WERI-Rb-1 (cell line): ENCODE measurements around the gene GLI2.

Experiments
- DNase-seq: peaks from one replicate; pipeline ENCODE4 v3.0.0-alpha.2; 2020
- H3K27ac ChIP-seq: fragments of 250-450 bp; sonication (Bioruptor Pico); 2 replicates; pipeline ENCODE4 v1.5.1; 2020; ENCODE audit warnings: mild to moderate bottlenecking, moderate library complexity
- H3K27me3 ChIP-seq: fragments of 250-450 bp; sonication (Bioruptor Pico); 2 replicates; pipeline ENCODE4 v1.5.1; 2021; ENCODE audit warnings: mild to moderate bottlenecking, low read depth, moderate library complexity; ENCODE audit not compliant: insufficient read depth, severe bottlenecking
- H3K36me3 ChIP-seq: fragments of 250-450 bp; sonication (Bioruptor Pico); 2 replicates; pipeline ENCODE4 v1.5.1; 2020; ENCODE audit warnings: mild to moderate bottlenecking, moderate library complexity
- H3K4me3 ChIP-seq: 2 replicates; pipeline ENCODE4 v1.5.1; 2011; ENCODE audit warnings: low read depth, mild to moderate bottlenecking, control low read depth, low read length
- H3K9me3 ChIP-seq: fragments of 250-450 bp; sonication (Bioruptor Pico); 2 replicates; pipeline ENCODE4 v1.5.1; 2021; ENCODE audit warnings: mild to moderate bottlenecking, moderate library complexity; ENCODE audit not compliant: severe bottlenecking
- TF ChIP-seq, protein P1 (sequence below): IDR thresholded peaks from 2 replicates; pipeline ENCODE4 v1.5.1; 2011; ENCODE audit warnings: low read depth, mild to moderate bottlenecking, control low read depth, inconsistent platforms, low read length

Gene GLI2

DNA sequence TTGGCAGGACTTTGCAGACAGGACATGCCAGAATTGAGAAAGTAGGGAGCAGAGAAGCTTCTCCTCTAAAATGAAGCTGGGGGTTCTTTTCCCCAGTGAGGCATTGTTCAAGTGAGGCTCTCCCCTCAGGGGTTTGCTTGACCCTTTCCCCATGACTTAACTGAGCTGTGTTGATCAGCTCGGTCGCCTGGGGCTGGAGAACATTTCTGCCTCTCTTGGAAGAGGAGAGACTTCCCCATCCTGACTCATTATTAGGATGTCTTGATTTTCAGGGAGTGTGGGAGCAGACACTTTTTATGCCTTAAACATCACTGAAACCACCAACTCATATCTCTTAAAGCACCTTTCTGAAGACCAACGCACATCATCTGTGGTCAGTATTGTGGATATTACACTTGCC, 27.9 kb upstream of the GLI2 start:
- H3K27me3 ChIP-seq = no peaks in the 10 kb centered on the region
- H3K27ac ChIP-seq = no peak overlapping the region
- H3K36me3 ChIP-seq = no peaks in the 10 kb centered on the region
- no peaks in the 10 kb centered on the region for H3K9me3 ChIP-seq
- TF ChIP-seq, protein P1, sequence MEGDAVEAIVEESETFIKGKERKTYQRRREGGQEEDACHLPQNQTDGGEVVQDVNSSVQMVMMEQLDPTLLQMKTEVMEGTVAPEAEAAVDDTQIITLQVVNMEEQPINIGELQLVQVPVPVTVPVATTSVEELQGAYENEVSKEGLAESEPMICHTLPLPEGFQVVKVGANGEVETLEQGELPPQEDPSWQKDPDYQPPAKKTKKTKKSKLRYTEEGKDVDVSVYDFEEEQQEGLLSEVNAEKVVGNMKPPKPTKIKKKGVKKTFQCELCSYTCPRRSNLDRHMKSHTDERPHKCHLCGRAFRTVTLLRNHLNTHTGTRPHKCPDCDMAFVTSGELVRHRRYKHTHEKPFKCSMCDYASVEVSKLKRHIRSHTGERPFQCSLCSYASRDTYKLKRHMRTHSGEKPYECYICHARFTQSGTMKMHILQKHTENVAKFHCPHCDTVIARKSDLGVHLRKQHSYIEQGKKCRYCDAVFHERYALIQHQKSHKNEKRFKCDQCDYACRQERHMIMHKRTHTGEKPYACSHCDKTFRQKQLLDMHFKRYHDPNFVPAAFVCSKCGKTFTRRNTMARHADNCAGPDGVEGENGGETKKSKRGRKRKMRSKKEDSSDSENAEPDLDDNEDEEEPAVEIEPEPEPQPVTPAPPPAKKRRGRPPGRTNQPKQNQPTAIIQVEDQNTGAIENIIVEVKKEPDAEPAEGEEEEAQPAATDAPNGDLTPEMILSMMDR = no peak
- no peak for DNase-seq
- H3K4me3 ChIP-seq = no peak overlapping the region

DNA sequence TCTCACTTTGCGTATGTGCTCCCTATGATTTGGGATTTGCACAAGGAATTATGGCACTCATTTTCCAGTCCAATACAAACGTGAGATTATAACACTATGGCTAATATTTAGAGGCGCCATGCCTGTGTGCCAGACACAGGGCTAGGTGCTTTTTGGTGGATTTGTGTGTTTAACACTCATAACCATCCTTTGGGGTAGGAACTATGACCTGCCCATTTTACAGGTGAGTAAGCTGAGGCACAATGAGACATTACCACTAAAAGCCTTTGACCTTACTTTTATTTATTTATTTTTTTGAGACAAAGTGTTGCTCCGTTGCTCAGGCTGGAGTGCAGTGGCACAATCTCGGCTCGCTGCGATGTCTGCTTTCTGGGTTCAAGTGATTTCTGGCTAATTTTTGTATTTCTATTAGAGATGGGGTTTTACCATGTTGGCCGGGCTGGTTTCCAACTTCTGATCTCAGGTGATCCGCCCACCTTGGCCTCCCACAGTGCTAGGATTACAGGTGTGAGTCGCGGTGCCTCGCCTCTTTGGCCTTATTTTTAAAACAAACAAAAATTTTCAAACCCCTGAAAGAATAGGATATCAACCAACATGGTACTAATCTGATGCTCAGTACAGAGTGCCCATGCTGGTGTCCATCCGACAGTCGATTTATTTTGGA, 26.6 kb upstream of the GLI2 start:
- no peak overlapping the region for H3K27ac ChIP-seq

DNA sequence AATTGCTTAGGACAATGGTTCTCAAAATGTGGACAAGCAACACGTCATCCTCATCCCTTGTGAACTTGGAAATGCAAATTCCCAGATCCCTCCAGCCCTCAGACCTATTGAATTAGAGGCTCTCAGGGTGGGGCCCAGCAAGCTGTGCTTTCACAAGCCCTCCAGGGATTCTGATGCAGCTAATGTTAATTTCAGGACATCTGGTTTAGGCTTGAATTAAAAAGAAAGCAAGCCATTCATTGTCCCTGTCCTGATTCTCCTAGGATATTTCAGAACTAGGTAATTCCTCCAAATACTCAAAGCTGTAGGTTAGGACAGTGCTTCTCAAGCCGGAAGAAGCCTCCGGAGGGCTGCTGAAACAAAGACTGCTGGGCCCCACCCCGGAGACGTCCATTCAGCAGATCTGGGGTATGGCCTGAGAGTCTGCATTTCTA, 26.0 kb upstream of the GLI2 start:
- no peaks in the 10 kb centered on the region for H3K36me3 ChIP-seq
- no peaks in the 10 kb centered on the region for H3K9me3 ChIP-seq
- TF ChIP-seq, protein P1 = no peak
- H3K4me3 ChIP-seq = no peak overlapping the region
- no peak overlapping the region for H3K27ac ChIP-seq
- no peak for DNase-seq
- H3K27me3 ChIP-seq = no peaks in the 10 kb centered on the region

More for the DNA sequence above, 26.6 kb upstream of the GLI2 start:
- Histone ChIP-seq H3K9me3 (no peaks in the 10 kb centered on the region), H3K4me3 (no peak overlapping the region), H3K36me3 (no peaks in the 10 kb centered on the region), H3K27me3 (no peaks in the 10 kb centered on the region)
- DNase-seq = no peak
- TF ChIP-seq, protein P1 = no peak

DNA sequence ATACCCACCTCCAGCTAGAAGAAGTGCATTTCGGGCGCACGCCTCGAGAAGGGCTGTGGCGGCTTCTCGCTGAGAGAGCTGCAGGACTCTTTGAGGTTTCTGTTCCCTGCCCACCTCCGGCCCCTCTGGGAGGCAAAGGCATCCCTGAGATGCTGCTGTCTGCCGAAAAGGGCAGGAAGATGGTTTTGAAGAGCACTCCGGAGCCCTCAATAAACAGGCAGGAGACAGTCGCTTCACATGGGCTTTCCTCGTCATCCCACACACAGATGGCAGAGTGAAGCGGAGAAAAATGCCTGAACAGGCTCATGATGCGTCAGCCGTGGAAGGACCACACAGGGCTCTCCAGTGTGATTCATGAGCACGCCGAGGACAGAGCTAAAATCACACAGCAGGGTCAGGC, 25.4 kb upstream of the GLI2 start:
- Histone ChIP-seq H3K27ac (no peak overlapping the region), H3K36me3 (no peaks in the 10 kb centered on the region), H3K4me3 (no peak overlapping the region), H3K27me3 (no peaks in the 10 kb centered on the region), H3K9me3 (no peaks in the 10 kb centered on the region)
- no peak for DNase-seq
- TF ChIP-seq, protein P1 = no peak

DNA sequence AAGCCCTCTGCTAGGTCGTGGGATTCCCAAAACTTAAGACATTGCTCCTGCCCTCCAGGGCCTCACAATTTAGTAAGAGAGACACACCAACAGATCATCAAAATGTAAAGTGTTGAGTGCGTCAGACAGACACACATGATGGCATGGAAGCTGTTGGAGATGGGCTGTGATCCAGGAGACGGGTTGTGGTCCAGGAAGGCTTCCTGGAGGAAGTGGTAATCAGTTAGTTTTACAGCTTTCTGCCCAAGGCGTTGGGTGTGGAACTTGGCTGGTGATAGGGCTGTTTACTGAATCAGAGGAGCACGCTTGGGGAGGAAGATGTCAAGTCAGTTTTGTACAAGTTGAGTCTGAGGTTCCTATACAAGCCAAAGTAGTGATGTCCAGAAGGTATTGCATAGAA, 24.0 kb upstream of the GLI2 start:
- Histone ChIP-seq H3K36me3 (no peaks in the 10 kb centered on the region), H3K9me3 (no peaks in the 10 kb centered on the region), H3K27ac (no peak overlapping the region), H3K27me3 (no peaks in the 10 kb centered on the region), H3K4me3 (no peak overlapping the region)
- TF ChIP-seq, protein P1 = no peak
- no peak for DNase-seq

DNA sequence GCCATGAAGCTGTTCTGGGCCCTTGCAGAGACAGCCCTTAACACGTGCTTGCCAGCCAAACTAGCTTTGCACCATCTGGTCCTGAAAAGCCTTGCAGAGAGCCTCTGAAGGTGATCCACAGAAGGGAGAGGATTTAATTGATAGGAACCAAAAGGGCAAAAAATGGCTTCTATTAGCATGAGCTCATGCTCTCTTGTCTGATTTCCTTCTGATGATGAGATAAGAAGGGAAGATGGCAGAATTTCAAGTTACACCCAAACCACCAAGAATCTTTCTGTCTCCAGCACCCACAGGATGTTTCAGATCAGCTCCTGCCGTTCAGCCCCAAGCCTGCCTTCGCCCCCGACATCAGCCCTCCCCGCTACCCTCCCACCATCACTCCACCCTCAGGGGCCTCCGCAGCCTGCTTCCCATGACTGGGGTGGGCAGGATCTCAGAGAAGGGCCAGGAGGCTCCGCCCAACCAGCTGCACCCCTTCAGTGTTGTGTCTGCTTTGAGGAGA, 23.4 kb upstream of the GLI2 start:
- no peaks in the 10 kb centered on the region for H3K27me3 ChIP-seq
- no peaks in the 10 kb centered on the region for H3K36me3 ChIP-seq
- TF ChIP-seq, protein P1 = no peak
- DNase-seq = peak; percentile 45
- no peaks in the 10 kb centered on the region for H3K9me3 ChIP-seq
- no peak overlapping the region for H3K4me3 ChIP-seq
- H3K27ac ChIP-seq = no peak overlapping the region
